Measurements from ENCODE around the gene CMBL. TPM values are rescaled to one million over a fixed set of nuclear protein-coding genes. Genes with fewer than 3 reads are reported as not detected.

CMBL gene
- 9.0 and 11.6 TPM in 2 replicates for total RNA-seq

GRCh38 chr5:10307206-10308148 is at the start of gene CMBL:
TSS of gene CMBL (minus strand) at chr5:10307902. CDS start at chr5:10290762, 17,140 bp downstream.

GRCh38 chr5:10353241-10354047 is 45.7 kb upstream of the CMBL start, which contains the start of gene MARCHF6:
TSS of gene MARCHF6 (plus strand) at chr5:10353695. CDS start at chr5:10353899, 204 bp downstream.

GRCh38 chr5:10249948-10250805 is 57.5 kb downstream of the CMBL start, which contains the start of gene CCT5:
TSS of gene CCT5 (plus strand) at chr5:10250280. CDS start at chr5:10250341, 61 bp downstream.

Small RNA genes lying within 50 kb of the gene (small RNA-seq; reads per million reads assigned to genes)
- gene RF00019, result not detected

Other genes starting within 250 kb of the CMBL start
- gene ATPSCKMT, start 58.0 kb downstream of the CMBL start, total RNA-seq, result 20.7 and 24.2 TPM in 2 replicates
- gene CCT5, start 57.6 kb downstream of the CMBL start, total RNA-seq, result 616 and 652 TPM in 2 replicates
- 72.6 and 90.2 TPM in 2 replicates for gene MARCHF6, start 45.8 kb upstream of the CMBL start, total RNA-seq
- gene ROPN1L, start 134.0 kb upstream of the CMBL start, total RNA-seq, result 0.53 and 1.9 TPM in 2 replicates

Measured in thoracic aorta endothelial cell (primary cell).